ENCODE measurements around the gene TCF12. TPM values are rescaled to one million over a fixed set of nuclear protein-coding genes. Genes with fewer than 3 reads are reported as not detected.

The TCF12 gene
- total and polyA plus RNA-seq, 2 of the 8 experiments (the other 6 are each of a cell fraction or from before 2014, with no cell fraction given), result 85.8 to 101 TPM

DNA sequence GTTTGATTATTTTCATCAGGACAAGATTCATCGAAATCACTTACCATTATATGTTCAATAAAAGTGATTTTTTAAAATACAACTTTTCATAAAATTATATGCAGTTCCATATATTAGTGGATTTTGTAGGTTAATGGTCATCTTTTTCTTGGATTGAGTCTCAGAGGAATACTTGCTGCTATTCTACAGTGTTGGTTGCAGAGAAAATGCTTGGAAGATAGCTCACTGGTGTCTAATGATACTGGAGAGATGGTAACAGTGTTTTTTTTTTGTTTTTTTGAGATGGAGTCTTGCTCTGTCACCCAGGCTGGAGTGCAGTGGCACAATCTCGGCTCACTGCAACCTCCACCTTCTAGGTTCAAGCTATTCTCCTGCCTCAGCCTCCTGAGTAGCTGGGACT is 143.3 kb downstream of the TCF12 start:
- Histone ChIP-seq H3K4me2 (ENCODE audit: insufficient read depth in 1 of 2, low read depth in 2 of 2, low read length in 2 of 2) (no peak overlapping the region), H3K79me2 (ENCODE audit: control insufficient read depth in 1 of 2, insufficient read depth in 2 of 2, low read length in 2 of 2) (peaks cover 0 to 72% of the 10 kb centered on the region in 2 experiments; a peak in 2 of 4 replicates), H3K14ac (ENCODE audit: insufficient read length) (no peak overlapping the region), H3K27me3 (replicated peaks in 1 of 4; ENCODE audit: control insufficient read depth in 3 of 4, extremely low read depth in 1 of 4, insufficient read depth in 3 of 4, low read length in 3 of 4) (no peaks in the 10 kb centered on the region), H4K20me1 (replicated peaks in 1 of 2; ENCODE audit: control insufficient read depth in 1 of 2, insufficient read depth in 2 of 2, low read length in 2 of 2) (peaks cover 2 to 4% of the 10 kb centered on the region in 2 experiments), H2AFZ (ENCODE audit: low read length) (no peak overlapping the region), H2AK5ac (ENCODE audit: low read depth, low read length) (no peak overlapping the region), H2BK120ac (replicated peaks; ENCODE audit: low read depth, low read length) (no peak overlapping the region), H3K18ac (ENCODE audit: extremely low read depth, low read length) (no peak overlapping the region), H3K4me3 (ENCODE audit: extremely low read depth in 1 of 4, insufficient read depth in 2 of 4, low read depth in 3 of 4, low read length in 4 of 4) (no peak overlapping the region), H3K4ac (replicated peaks; ENCODE audit: insufficient read length, low read depth, low read length) (no peak overlapping the region), H4K8ac (ENCODE audit: extremely low read depth, insufficient read depth, low read length) (no peak overlapping the region), H3K9me3 (ENCODE audit: insufficient read depth in 2 of 2, low read depth in 1 of 2, low read length in 1 of 2) (no peaks in the 10 kb centered on the region), H3K36me3 (ENCODE audit: control insufficient read depth in 2 of 4, insufficient read depth in 4 of 4, low read length in 3 of 4) (no peaks in the 10 kb centered on the region; a peak in 1 of 8 replicates), H3K23me2 (ENCODE audit: low read depth, low read length) (no peaks in the 10 kb centered on the region; the same call in 1 of the 2 replicates), H2BK5ac (ENCODE audit: low read depth, low read length) (no peak overlapping the region), H2BK12ac (ENCODE audit: low read depth, low read length) (no peak overlapping the region), H4K5ac (ENCODE audit: insufficient read length, low read depth, low read length) (no peak overlapping the region), H3K9ac (replicated peaks in 1 of 4; ENCODE audit: extremely low read depth in 1 of 4, low read depth in 3 of 4, low read length in 3 of 4) (no peak overlapping the region), H3K56ac (replicated peaks; ENCODE audit: insufficient read length, low read depth, low read length) (no peak overlapping the region), H3K4me1 (replicated peaks in 1 of 4; ENCODE audit: control insufficient read depth in 3 of 4, insufficient read depth in 4 of 4, low read length in 3 of 4) (peaks cover 0 to 2% (median 2%) of the 10 kb centered on the region in 4 experiments; a peak in 4 of 7 replicates), H2BK20ac (ENCODE audit: low read length) (no peak overlapping the region), H3K79me1 (ENCODE audit: low read depth, low read length) (peaks cover 4% of the 10 kb centered on the region), H2BK15ac (ENCODE audit: low read length) (no peak overlapping the region), H3K23ac (ENCODE audit: insufficient read length) (no peak overlapping the region), H3K27ac (ENCODE audit: low read depth, low read length) (no peak overlapping the region), H4K91ac (replicated peaks; ENCODE audit: insufficient read length, low read length) (no peak overlapping the region)
- CTCF ChIA-PET (ENCODE audit: partially characterized antibody), result interaction anchor here (0.6 to 1.9 kb wide), 3 partner anchors 12 to 77 kb away, joined by 3 to 5 read pairs (median 4); no protein-coding TSS in a partner anchor
- 89% methylated on average over 2 of the region's 2 CpGs; no CpG with 5 or more reads in 1 of the 2 experiments for WGBS, 2 experiments (ENCODE audit: extremely low coverage in 1 of 2, insufficient coverage in 1 of 2, insufficient read length in 1 of 2, insufficient replicate concordance in 2 of 2, low coverage in 1 of 2, low lambda C conversion rate in 2 of 2, missing lambda C conversion rate in 1 of 2)
- POLR2A ChIA-PET (ENCODE audit: partially characterized antibody), result interaction anchor here (0.8 to 1.2 kb wide), 2 partner anchors 13 to 22 kb away, joined by 3 to 4 read pairs; no protein-coding TSS in a partner anchor
- DNase-seq (ENCODE audit: low read depth in 1 of 2, low spot score in 2 of 2) (no peak), FAIRE-seq (no peak)
